HL-60 (cell line): ENCODE measurements around the gene TEAD4.

ENCODE experiments used
- DNase-seq, 2 experiments: peaks; one replicate each; pipeline ENCODE4 v3.0.0-alpha.2; 2010 to 2020; ENCODE audit warnings: low read depth in 1 of 2, low spot score in 1 of 2
- H3K27ac ChIP-seq: fragments of 250-450 bp; sonication (Bioruptor Pico); replicated peaks from 2 replicates; pipeline ENCODE4 v1.5.1; 2020; ENCODE audit warnings: mild to moderate bottlenecking, moderate library complexity
- H3K27me3 ChIP-seq: fragments of 250-450 bp; sonication (Bioruptor Pico); 2 replicates; pipeline ENCODE4 v1.5.1; 2021; ENCODE audit warnings: mild to moderate bottlenecking, moderate library complexity; ENCODE audit not compliant: insufficient read depth, poor library complexity, severe bottlenecking
- H3K4me3 ChIP-seq: replicated peaks from 2 replicates; pipeline ENCODE4 v1.5.1; 2011; ENCODE audit warnings: mild to moderate bottlenecking, control low read depth, low read length; ENCODE audit not compliant: insufficient read depth
- CTCF ChIP-seq: IDR thresholded peaks from one replicate; pipeline ENCODE4 v1.5.1; 2011; ENCODE audit warnings: low read length, control low read depth, inconsistent platforms; ENCODE audit not compliant: insufficient read depth
- GABPA ChIP-seq: IDR thresholded peaks from 2 replicates; pipeline ENCODE4 v1.6.1; 2012; ENCODE audit warnings: low read depth
- POLR2AphosphoS5 ChIP-seq: IDR thresholded peaks from 2 replicates; pipeline ENCODE4 v1.6.1; 2012; ENCODE audit warnings: low read depth
- REST ChIP-seq: IDR thresholded peaks from 2 replicates; pipeline ENCODE4 v1.6.1; 2012; ENCODE audit warnings: low read depth; ENCODE audit not compliant: insufficient replicate concordance
- SPI1 ChIP-seq: IDR thresholded peaks from 2 replicates; pipeline ENCODE4 v1.6.1; 2012; ENCODE audit warnings: low read depth, mild to moderate bottlenecking, borderline replicate concordance

Gene TEAD4

GRCh38 chr12:3040026-3040656 lies 80.9 kb downstream of the TEAD4 start:
- Histone ChIP-seq H3K4me3 (no peak overlapping the region), H3K27me3 (no peaks in the 10 kb centered on the region), H3K27ac (no peak overlapping the region)
- TF ChIP-seq GABPA = no peak
- no peak for TF ChIP-seq SPI1
- no peak for TF ChIP-seq REST
- TF ChIP-seq POLR2AphosphoS5 = no peak
- TF ChIP-seq CTCF = no peak
- no peak for DNase-seq

GRCh38 chr12:3040663-3041544 lies 81.7 kb downstream of the TEAD4 start:
- no peak overlapping the region for H3K4me3 ChIP-seq
- no peak overlapping the region for H3K27ac ChIP-seq
- no peaks in the 10 kb centered on the region for H3K27me3 ChIP-seq
- TF ChIP-seq GABPA = no peak
- no peak for TF ChIP-seq SPI1
- TF ChIP-seq POLR2AphosphoS5 = no peak
- no peak for TF ChIP-seq REST
- TF ChIP-seq CTCF = no peak
- DNase-seq = no peak

- Histone ChIP-seq H3K27ac (no peak overlapping the region), H3K4me3 (no peak overlapping the region)
- DNase-seq = peak; percentile 63 to 76
Measured at GRCh38 chr12:3041558-3042164, 82.5 kb downstream of the TEAD4 start.

More at GRCh38 chr12:3041558-3042164, 82.5 kb downstream of the TEAD4 start:
- H3K27me3 ChIP-seq = no peaks in the 10 kb centered on the region
- no peak for TF ChIP-seq SPI1
- TF ChIP-seq CTCF = peak; percentile 59
